Mononuclear cell (primary cell): ENCODE results near the gene AGRN. TPM values are rescaled to one million over a fixed set of nuclear protein-coding genes. Genes with fewer than 3 reads are reported as not detected.
"Not testable (repeated sequence)": the region's sequence is repeated elsewhere in the genome, so short reads cannot be mapped to it uniquely, and the experiment has no call there.

Experiments used
- H3K27me3 ChIP-seq: 2 replicates; pipeline ENCODE4 v1.6.0; 2011; ENCODE audit warnings: low read length, control low read depth; ENCODE audit not compliant: insufficient read depth
- H3K4me1 ChIP-seq: 2 replicates; pipeline ENCODE4 v1.5.1; 2011; ENCODE audit warnings: mild to moderate bottlenecking, low read length, control low read depth; ENCODE audit not compliant: insufficient read depth
- H3K4me3 ChIP-seq: 2 replicates; pipeline ENCODE4 v1.5.1; 2011; ENCODE audit warnings: mild to moderate bottlenecking, low read length, moderate library complexity
- H3K9me3 ChIP-seq: 2 replicates; pipeline ENCODE4 v1.5.1; 2011; ENCODE audit warnings: low read depth, mild to moderate bottlenecking, control low read depth, low read length
- total RNA-seq: library from RNA; depleted of rRNA; stranded (reverse); fragments of >200 nt; gene quantifications from one replicate; pipeline ENCODE4 v1.2.3, GENCODE V29; 2012

Gene AGRN
- total RNA-seq, 1 donor: 2.6 TPM

GRCh38 chr1:1072849-1073742, 53.2 kb downstream of the AGRN start:
- Histone ChIP-seq H3K9me3 (no peaks in the 10 kb centered on the region), H3K4me3 (no peak overlapping the region), H3K27me3 (no peaks in the 10 kb centered on the region), H3K4me1 (peaks cover 13% of the 10 kb centered on the region)

- Histone ChIP-seq H3K4me3 (no peak within 1 kb of the TSS), H3K4me1 (peaks cover 9% of the 10 kb centered on the region), H3K9me3 (no peaks in the 10 kb centered on the region), H3K27me3 (no peaks in the 10 kb centered on the region)
Observed at GRCh38 chr1:1073743-1074587, 54.0 kb downstream of the AGRN start, which contains the start of gene RNF223. TSS of gene RNF223 (minus strand) at chr1:1074306. CDS start at chr1:1072566, 1,740 bp downstream.

- H3K4me3 ChIP-seq: no peak overlapping the region
- no peaks in the 10 kb centered on the region for H3K9me3 ChIP-seq
- no peaks in the 10 kb centered on the region for H3K27me3 ChIP-seq
- H3K4me1 ChIP-seq: peaks cover 9% of the 10 kb centered on the region
Observed at GRCh38 chr1:1074631-1075147, 54.8 kb downstream of the AGRN start.

GRCh38 chr1:1075148-1075935, 55.4 kb downstream of the AGRN start:
- H3K27me3 ChIP-seq: no peaks in the 10 kb centered on the region
- H3K4me3 ChIP-seq: no peak overlapping the region
- no peaks in the 10 kb centered on the region for H3K9me3 ChIP-seq
- H3K4me1 ChIP-seq: peaks cover 6% of the 10 kb centered on the region

GRCh38 chr1:1077396-1077795, 57.5 kb downstream of the AGRN start:
- not testable (repeated sequence) for H3K9me3 ChIP-seq, H3K27me3 ChIP-seq, H3K4me1 ChIP-seq, H3K4me3 ChIP-seq

- Histone ChIP-seq H3K4me3 (no peak overlapping the region), H3K4me1 (peaks cover 6% of the 10 kb centered on the region), H3K27me3 (no peaks in the 10 kb centered on the region), H3K9me3 (no peaks in the 10 kb centered on the region)
Observed at GRCh38 chr1:1079408-1080121, 59.6 kb downstream of the AGRN start.

GRCh38 chr1:1080122-1080757, 60.3 kb downstream of the AGRN start:
- H3K4me1 ChIP-seq: peaks cover 6% of the 10 kb centered on the region
- no peaks in the 10 kb centered on the region for H3K27me3 ChIP-seq
- no peaks in the 10 kb centered on the region for H3K9me3 ChIP-seq
- H3K4me3 ChIP-seq: no peak overlapping the region

DNA sequence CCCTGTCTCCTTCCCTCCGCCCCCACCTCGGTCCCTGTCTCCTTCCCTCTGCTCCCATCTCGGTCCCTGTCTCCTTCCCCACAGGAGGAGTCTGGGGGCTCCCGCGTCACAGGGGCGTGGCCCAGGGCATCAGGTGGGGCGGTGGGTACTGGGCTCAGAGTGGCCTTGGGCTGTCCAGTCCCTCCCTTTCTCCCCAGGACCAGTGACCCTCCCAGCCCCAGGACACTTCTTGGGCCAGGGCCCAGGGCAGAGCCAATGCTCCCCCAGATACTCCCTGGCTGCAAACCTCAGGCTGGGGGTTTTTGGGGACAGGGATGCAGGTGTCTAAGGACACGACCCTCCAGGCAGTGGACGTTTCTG, 61.0 kb downstream of the AGRN start:
- no peaks in the 10 kb centered on the region for H3K27me3 ChIP-seq

GRCh38 chr1:1081311-1082238, 61.7 kb downstream of the AGRN start:
- no peaks in the 10 kb centered on the region for H3K27me3 ChIP-seq
- peaks cover 6% of the 10 kb centered on the region for H3K4me1 ChIP-seq
- no peaks in the 10 kb centered on the region for H3K9me3 ChIP-seq
- H3K4me3 ChIP-seq: no peak overlapping the region

More for the DNA sequence above, 61.0 kb downstream of the AGRN start:
- Histone ChIP-seq H3K4me1 (peaks cover 6% of the 10 kb centered on the region), H3K4me3 (no peak overlapping the region), H3K9me3 (no peaks in the 10 kb centered on the region)

- H3K4me3 ChIP-seq: no peak overlapping the region
- no peaks in the 10 kb centered on the region for H3K9me3 ChIP-seq
- peaks cover 6% of the 10 kb centered on the region for H3K4me1 ChIP-seq
- H3K27me3 ChIP-seq: no peaks in the 10 kb centered on the region
Observed at GRCh38 chr1:1082239-1082775, 62.4 kb downstream of the AGRN start.

- Histone ChIP-seq H3K9me3 (no peaks in the 10 kb centered on the region), H3K4me1 (peaks cover 6% of the 10 kb centered on the region), H3K4me3 (no peak overlapping the region), H3K27me3 (no peaks in the 10 kb centered on the region)
Observed at GRCh38 chr1:1082776-1083415, 63.0 kb downstream of the AGRN start.
